ENCODE data around the gene PSME3. TPM values are rescaled to one million over a fixed set of nuclear protein-coding genes. Genes with fewer than 3 reads are reported as not detected.

The PSME3 gene
- total and polyA plus RNA-seq, 9 of the 15 experiments (the other 6 are each of a cell fraction or from before 2014, with no cell fraction given) = 31.2 to 275 (median 141) TPM

DNA sequence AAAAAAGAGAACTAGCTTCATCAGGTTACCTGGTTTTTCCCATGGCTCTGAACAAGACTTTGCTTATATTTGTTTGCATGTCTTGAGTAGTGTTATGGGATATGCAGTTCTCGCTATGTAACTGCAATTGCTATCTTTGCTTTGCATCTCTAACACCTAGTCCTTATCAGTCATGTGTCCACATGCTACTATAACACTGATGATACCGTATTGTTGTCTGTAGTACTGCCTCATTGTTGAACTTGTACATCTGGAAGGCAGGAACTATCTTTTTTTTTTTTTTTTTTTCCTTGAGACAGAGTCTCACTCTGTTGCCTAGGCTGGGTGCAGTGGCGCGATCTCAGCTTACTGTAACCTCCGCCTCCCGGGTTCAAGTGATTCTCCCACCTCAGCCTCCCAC, 2.5 kb downstream of the PSME3 start:
- ChIA-PET POLR2A (interaction anchor here (0.8 to 1.9 kb wide), 5 partner anchors 10 to 163 kb away, joined by 4 to 8 read pairs (median 5); partner anchors contain the start of genes BECN1 and RPL27), CTCF (ENCODE audit: low intra/inter-chr PET ratio) (no interaction called here)
- Histone ChIP-seq H3K4me2 (ENCODE audit: insufficient read depth, low read length) (no peak overlapping the region), H3K9ac (ENCODE audit: insufficient read depth in 1 of 2, low read depth in 2 of 2, low read length in 2 of 2) (no peak overlapping the region), H3K36me3 (ENCODE audit: control insufficient read depth, insufficient read depth, low read length) (peaks cover 60% of the 10 kb centered on the region), H3K4me3 (no peak overlapping the region), H3K9me1 (ENCODE audit: control insufficient read depth, insufficient read depth, low read length) (no peaks in the 10 kb centered on the region), H3K9me3 (replicated peaks; ENCODE audit: control insufficient read depth, insufficient read depth, low read depth, low read length) (no peaks in the 10 kb centered on the region), H3K4me1 (replicated peaks in 1 of 2; ENCODE audit: control insufficient read depth in 2 of 2, insufficient read depth in 2 of 2, low read length in 2 of 2) (peaks cover 3 to 14% of the 10 kb centered on the region in 2 experiments; a peak in 4 of 5 replicates), H3K79me2 (ENCODE audit: control insufficient read depth, insufficient read depth, low read length) (peaks cover 46% of the 10 kb centered on the region), H4K20me1 (replicated peaks; ENCODE audit: control insufficient read depth, insufficient read depth, low read length) (0 out of 2 replicates have a peak, but pooled peaks cover 5% of the 10 kb centered on the region), H3K27ac (ENCODE audit: extremely low read depth, low read depth, low read length) (no peak overlapping the region), H3K27me3 (ENCODE audit: control insufficient read depth in 2 of 2, insufficient read depth in 2 of 2, low read length in 2 of 2) (no peaks in the 10 kb centered on the region), H2AFZ (ENCODE audit: low read depth, low read length) (no peak overlapping the region)
- 94% methylated on average over 4 of the region's 6 CpGs for WGBS (ENCODE audit: insufficient coverage, low coverage, missing lambda C conversion rate)
- TF ChIP-seq, protein P1, sequence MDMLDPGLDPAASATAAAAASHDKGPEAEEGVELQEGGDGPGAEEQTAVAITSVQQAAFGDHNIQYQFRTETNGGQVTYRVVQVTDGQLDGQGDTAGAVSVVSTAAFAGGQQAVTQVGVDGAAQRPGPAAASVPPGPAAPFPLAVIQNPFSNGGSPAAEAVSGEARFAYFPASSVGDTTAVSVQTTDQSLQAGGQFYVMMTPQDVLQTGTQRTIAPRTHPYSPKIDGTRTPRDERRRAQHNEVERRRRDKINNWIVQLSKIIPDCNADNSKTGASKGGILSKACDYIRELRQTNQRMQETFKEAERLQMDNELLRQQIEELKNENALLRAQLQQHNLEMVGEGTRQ (CRISPR knock-in tag; IDR thresholded peaks at IDR 0.05) = no peak
- TF ChIP-seq KDM5B (IDR thresholded peaks at IDR 0.05; ENCODE audit: insufficient replicate concordance, low read depth, low read length) = no peak
- TF ChIP-seq ZFPM2 (CRISPR knock-in tag; IDR thresholded peaks at IDR 0.05) = no peak
- TF ChIP-seq ZNF57 (CRISPR knock-in tag; IDR thresholded peaks at IDR 0.05) = no peak
- no peak for TF ChIP-seq MCM7 (IDR thresholded peaks at IDR 0.05)
- TF ChIP-seq GABPB2 (CRISPR knock-in tag; conservative IDR thresholded peaks at IDR 0.05) = no peak
- no peak for TF ChIP-seq ZNF695 (CRISPR knock-in tag; IDR thresholded peaks at IDR 0.05)
- TF ChIP-seq, protein P2, sequence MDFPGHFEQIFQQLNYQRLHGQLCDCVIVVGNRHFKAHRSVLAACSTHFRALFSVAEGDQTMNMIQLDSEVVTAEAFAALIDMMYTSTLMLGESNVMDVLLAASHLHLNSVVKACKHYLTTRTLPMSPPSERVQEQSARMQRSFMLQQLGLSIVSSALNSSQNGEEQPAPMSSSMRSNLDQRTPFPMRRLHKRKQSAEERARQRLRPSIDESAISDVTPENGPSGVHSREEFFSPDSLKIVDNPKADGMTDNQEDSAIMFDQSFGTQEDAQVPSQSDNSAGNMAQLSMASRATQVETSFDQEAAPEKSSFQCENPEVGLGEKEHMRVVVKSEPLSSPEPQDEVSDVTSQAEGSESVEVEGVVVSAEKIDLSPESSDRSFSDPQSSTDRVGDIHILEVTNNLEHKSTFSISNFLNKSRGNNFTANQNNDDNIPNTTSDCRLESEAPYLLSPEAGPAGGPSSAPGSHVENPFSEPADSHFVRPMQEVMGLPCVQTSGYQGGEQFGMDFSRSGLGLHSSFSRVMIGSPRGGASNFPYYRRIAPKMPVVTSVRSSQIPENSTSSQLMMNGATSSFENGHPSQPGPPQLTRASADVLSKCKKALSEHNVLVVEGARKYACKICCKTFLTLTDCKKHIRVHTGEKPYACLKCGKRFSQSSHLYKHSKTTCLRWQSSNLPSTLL (IDR thresholded peaks at IDR 0.05) = no peak
- TF ChIP-seq ZKSCAN3 (CRISPR knock-in tag; IDR thresholded peaks at IDR 0.05) = no peak
- no peak for TF ChIP-seq MECOM (CRISPR knock-in tag; IDR thresholded peaks at IDR 0.05)
- TF ChIP-seq, protein P3, sequence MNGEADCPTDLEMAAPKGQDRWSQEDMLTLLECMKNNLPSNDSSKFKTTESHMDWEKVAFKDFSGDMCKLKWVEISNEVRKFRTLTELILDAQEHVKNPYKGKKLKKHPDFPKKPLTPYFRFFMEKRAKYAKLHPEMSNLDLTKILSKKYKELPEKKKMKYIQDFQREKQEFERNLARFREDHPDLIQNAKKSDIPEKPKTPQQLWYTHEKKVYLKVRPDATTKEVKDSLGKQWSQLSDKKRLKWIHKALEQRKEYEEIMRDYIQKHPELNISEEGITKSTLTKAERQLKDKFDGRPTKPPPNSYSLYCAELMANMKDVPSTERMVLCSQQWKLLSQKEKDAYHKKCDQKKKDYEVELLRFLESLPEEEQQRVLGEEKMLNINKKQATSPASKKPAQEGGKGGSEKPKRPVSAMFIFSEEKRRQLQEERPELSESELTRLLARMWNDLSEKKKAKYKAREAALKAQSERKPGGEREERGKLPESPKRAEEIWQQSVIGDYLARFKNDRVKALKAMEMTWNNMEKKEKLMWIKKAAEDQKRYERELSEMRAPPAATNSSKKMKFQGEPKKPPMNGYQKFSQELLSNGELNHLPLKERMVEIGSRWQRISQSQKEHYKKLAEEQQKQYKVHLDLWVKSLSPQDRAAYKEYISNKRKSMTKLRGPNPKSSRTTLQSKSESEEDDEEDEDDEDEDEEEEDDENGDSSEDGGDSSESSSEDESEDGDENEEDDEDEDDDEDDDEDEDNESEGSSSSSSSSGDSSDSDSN (IDR thresholded peaks at IDR 0.05; ENCODE audit: borderline replicate concordance in 1 of 2, low read depth in 2 of 2, low read length in 2 of 2) = no peak
- no peak for TF ChIP-seq SNIP1 (IDR thresholded peaks at IDR 0.05; ENCODE audit: low read depth)
- no TSS peak for BruUV-seq (replicated peaks)
- no peak for DNase-seq (ENCODE audit: extremely low read depth in 1 of 4, low spot score in 3 of 4)
- ATAC-seq = no peak
- in situ Hi-C loops (cut with MboI) = no loop called here
- no peak for FAIRE-seq
- intact Hi-C loops (cut with micrococcal nuclease) = no loop called here

Measured in K562 (cell line).